ENCODE measurements around the gene CABYR.

The CABYR gene

DNA sequence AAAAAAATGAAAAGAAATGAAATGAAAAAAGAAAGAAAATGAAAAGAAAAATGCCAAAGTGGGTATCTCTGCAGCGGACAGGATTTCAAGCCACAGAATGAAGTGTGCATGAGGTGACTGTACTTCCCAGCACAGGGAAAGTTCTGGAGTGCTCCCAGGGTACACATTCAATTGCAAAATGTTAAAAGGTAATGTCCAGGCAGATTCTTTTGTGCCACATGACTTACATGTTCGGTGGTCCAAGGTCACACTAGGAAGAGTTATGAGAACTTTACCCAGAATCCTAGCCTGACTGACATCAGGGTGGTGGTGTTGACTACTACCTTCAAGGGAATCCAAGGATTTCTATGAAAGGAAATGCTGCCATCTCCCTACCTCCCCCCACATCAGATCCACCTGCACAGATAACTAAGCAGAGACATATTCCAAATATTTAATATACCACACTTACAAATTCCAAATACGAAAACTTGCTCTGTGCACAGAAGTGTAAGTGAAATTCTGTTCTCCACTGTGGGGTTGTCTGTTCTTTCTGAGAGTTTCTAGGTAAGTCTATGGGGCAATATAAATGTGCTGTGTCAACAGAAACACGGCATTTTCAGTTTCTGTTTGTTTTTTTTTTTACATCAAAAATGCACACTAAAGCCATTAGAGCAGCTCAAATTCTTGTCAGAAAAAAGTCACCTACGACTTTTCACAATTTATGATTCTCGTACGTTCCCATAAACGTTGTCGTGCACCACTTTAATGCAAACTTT is 56.6 kb downstream of the CABYR start:
- DNase-seq, result no peak

DNA sequence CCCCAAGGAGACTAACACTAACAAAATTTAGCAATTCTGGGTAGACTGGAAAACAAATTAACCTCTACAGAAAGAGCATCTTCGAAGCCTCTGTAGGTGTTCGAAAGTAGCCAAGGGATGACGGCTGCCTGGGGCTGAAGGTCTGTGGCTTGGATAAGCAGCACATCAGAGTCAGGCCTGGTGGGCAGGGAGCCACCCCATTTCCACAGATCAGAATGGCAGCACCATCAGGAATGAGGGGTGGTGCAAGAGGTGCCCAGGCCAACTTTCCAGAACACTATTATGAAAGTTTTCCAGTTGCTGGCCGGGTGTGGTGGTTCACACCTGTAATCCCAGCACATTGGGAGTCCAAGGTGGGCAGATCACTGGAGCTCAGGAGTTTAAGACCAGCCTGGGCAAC is 57.9 kb downstream of the CABYR start:
- no peak for DNase-seq

DNA sequence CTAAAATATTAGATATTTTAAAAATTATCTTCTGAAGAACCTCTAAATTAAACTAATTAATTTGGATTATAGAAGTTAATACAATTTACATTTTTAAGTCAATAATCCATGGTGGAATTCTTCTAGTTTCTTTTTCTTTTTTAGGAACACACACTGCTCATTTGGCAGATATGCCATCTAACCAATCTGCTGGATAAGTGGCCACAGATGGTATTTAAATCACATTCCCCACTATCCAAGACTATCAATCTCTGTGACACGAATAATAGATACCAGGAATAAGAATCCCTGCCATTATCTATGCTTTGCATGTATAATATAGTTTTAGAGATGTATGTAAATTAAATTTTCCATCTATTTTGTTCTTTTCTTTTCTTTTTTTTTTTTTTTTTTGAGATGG is 58.5 kb downstream of the CABYR start:
- no peak for DNase-seq

DNA sequence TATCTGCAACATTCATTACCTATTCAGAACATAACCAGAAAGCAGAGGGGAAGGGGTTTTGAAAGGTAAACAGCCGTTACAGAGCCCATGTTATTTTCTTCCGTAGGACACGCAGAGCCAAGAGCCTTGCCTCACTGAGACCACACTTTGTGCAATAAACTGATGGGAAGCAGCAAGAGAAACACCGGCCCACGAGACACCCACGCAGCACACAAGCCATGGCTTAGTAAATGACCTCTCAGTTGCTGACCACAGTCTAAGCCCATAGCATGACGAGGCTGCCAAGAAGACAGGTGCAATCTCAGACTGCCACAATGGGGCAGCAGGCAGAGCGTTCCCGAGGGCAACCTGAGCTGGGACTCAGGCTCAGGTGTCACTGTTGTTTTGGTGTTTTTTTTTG is 59.6 kb downstream of the CABYR start:
- DNase-seq, result no peak

DNA sequence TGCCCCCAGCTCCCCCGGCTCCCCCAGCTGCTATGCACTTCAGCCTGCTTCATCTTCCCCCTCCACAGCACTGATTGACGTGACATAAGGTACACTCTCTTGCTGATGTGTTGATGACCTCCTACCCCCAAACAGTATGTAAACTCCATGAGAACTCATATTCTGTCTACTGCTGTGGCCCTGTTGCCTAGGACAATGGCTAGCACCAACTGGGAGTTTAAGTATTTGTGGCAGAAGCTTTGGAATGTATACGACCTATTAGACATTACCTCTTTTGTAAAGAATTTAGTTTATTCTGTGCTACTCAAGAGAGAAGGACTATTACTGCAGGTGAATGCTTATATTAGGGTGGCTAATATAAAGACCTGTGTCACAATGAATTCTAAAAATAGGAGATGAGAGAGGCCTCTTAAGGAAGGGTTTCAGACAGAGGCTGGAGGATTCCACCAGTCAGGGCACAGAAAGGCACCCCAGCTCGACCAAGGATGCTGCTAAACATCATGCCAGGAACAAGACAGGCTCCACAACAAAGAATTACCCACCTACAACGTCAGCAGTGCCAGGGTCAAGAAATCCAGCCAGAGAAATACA is 60.6 kb downstream of the CABYR start:
- no peak for DNase-seq

DNA sequence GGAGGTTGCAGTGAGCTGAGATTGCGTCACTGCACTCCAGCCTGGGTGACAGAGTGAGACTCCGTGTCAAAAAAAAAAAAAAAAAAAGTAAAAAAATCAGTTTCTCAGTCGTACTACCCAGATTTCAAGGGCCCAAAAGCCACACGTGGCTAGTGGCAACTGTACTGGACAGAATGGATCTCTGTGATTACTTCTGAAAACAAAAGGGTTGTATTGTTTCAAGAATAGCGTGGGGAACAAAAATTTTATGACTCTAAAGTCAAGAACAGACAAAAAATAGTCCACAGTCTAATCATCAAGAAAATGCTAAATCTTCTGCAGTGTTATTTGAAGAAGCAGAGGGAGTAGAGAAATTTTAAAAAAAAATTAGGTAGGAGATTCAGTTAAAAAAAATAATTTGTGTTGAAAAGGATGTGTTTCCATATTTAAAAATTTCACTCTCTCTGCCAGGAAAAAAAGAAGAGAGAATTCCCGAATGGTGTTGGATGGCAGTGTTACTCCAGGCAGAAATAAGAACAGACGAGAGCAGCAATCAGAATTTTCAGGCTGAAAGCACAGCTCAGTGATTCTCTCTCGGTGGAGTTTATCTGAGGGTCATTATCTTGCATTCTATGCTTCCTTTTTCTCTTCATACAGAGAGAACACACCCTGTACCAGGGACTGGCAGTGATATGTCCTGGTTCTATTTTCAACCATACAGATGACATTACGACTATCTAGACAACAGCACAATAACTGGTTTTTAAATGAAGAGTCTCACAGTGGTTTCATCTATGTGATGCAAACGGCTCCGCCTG is 61.8 kb downstream of the CABYR start:
- no peak for DNase-seq

DNA sequence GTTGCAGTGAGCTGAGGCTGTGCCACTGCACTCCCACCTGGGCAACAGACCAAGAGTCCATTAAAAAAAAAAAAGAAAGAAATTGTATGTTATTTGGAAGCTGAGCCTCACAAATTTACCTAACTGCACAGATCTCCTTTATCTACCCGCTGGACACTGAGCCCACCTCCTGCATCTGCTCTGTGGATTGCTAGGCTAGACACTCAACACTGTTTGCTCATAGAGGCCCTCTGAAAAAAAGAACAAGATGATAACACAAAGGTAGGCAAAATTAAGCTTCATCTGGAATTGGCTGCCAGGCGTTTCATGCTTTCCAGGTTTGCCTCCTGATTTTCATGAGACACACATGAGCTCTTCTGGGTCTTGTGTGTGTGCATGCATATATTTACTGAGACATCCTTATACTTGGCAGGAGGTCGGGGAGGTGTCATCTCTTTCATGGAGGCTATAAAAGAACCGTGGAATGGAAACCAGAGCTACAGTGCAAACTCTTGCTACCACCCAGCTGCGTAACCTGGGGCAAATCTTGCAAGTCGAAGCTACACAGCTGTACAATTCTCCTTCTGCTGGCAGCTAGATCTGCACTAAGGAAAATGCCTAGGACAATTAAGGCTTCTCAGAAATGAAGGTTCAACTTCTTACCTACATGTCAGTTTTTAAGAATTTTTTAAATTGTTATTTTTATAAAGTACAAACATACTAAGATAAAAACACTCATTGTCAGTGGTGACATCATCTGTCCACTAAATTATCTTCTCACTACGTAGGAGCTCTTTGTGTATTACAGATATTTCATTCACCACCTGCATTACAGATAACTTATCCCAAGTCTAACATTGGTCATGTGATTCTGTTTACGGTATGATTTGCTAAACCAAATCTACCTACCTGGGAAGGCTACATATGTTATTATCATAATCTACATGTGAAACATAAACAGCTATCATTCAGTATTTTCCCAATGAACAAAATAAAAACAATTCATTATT is 63.1 kb downstream of the CABYR start:
- DNase-seq, result no peak

DNA sequence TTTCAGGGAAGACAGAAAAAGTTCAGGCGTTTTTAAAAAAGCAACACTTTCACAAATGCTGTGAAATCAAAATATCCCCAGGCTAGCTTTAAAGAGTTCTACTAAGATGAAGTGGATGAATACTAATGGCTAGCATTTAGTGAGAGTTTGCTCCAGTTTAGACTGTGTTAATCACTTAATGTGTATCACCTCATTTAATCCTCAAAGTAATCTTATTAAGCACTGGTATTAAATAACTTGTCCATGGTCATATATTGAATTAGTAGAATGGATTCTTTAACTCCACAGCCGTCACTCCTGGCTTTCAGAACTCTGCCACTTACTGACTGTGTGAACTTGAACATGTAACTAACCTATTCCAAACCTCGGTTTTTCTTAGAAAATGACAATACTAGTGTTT is 66.0 kb downstream of the CABYR start:
- no peak for DNase-seq

DNA sequence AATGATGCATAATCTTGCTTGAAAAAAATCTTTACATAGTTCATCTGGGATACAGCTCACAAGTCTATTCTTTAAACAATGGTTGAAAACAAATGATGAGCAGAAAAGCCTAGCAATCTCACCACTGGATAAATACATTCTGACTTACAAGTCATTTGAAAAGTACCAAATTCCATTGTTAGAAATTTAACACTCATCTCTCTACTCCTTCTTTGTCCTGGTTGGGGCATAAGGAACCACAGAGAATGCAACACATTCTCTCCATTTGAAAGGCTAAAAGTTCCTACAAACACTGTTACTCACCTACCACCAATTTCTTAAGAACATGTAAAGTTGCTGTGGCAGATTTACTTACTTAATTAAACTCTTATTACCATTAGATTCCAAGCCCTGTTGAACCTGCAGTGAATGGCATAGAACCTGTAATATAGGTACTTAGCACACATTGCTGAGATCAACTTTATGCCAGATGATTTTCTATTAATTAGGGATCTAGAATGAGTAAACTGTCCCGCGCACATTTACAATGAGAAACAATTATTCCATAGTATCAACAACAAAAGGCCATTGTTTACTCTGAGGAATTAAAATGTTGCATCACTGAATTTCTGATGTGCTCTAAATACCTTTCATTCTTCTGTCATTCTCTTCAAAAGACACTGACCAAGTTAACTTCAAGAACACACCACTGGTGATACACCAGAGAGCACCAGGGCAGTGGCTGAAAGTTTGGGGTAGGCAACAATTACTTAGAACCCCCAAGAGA is 69.6 kb downstream of the CABYR start:
- no peak for DNase-seq

DNA sequence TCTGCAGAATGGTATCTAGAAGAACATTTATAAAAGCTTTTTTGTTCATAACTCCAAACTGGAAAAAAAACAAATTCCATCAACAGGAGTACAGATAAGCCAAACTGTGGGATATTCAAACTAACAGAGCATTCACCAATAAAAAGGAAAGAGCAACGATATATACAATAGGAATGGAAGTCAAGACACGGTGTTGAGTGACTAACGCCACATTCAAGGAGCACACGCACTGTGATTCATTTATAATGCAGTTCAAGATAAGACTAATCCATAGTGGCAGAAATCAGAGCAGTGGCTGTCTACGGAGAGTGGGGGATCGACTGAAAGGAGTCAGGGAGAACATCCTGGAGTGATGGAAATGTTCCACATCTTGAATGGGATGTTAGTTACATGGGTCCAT is 70.7 kb downstream of the CABYR start:
- no peak for DNase-seq
